GM18951 (cell line): ENCODE measurements around the gene MB.

Experiments used
- POLR2A ChIP-seq: IDR thresholded peaks from 4 replicates; pipeline ENCODE4 v1.6.1; 2011; ENCODE audit warnings: mild to moderate bottlenecking; ENCODE audit not compliant: insufficient read length, insufficient read depth; ENCODE audit errors: extremely low read depth
- in situ Hi-C: fragments of 300-500 bp; cut with MboI; formaldehyde crosslinking; loops from one replicate; pipeline ENCODE4 v1.12.0; 2022; ENCODE audit warnings: low sequenced_read_pairs, mixed read lengths, inconsistent platforms; ENCODE audit not compliant: unreplicated experiment

MB gene

GRCh38 chr22:35649026-35649553 lies 32.0 kb upstream of the MB start:
- TF ChIP-seq POLR2A, result no peak
- in situ Hi-C loops, result no loop called here

- in situ Hi-C loops, result no loop called here
These were observed 31.2 kb upstream of the MB start, which contains the start of gene APOL6 for GRCh38 chr22:35648066-35649025. Gene APOL6, plus strand, starts transcription at chr22:35648446. Its CDS starts 7,980 bp downstream, at chr22:35656426.

GRCh38 chr22:35645646-35646045 lies 28.5 kb upstream of the MB start:
- in situ Hi-C loops, result no loop called here
- TF ChIP-seq POLR2A, result no peak

More at GRCh38 chr22:35648066-35649025, 31.2 kb upstream of the MB start, which contains the start of gene APOL6:
- TF ChIP-seq POLR2A, result peak; percentile 10

GRCh38 chr22:35643991-35644390 lies 26.9 kb upstream of the MB start:
- in situ Hi-C loops, result no loop called here
- TF ChIP-seq POLR2A, result no peak

- in situ Hi-C loops, result no loop called here
- no peak for TF ChIP-seq POLR2A
These were observed 25.2 kb upstream of the MB start for GRCh38 chr22:35642305-35642741.

GRCh38 chr22:35641494-35642120 lies 24.5 kb upstream of the MB start:
- TF ChIP-seq POLR2A, result no peak
- in situ Hi-C loops, result no loop called here

- TF ChIP-seq POLR2A, result no peak
- in situ Hi-C loops, result no loop called here
These were observed 21.3 kb upstream of the MB start for GRCh38 chr22:35638410-35638809.

GRCh38 chr22:35638001-35638400 lies 20.9 kb upstream of the MB start:
- no peak for TF ChIP-seq POLR2A

GRCh38 chr22:35637254-35637653 lies 20.1 kb upstream of the MB start:
- no peak for TF ChIP-seq POLR2A
- in situ Hi-C loops, result no loop called here

More at GRCh38 chr22:35638001-35638400, 20.9 kb upstream of the MB start:
- in situ Hi-C loops, result no loop called here

GRCh38 chr22:35634943-35635540 lies 17.9 kb upstream of the MB start:
- in situ Hi-C loops, result no loop called here
- TF ChIP-seq POLR2A, result no peak

GRCh38 chr22:35634015-35634414 lies 16.9 kb upstream of the MB start:
- no peak for TF ChIP-seq POLR2A
- in situ Hi-C loops, result no loop called here

- in situ Hi-C loops, result no loop called here
- TF ChIP-seq POLR2A, result no peak
These were observed 16.4 kb upstream of the MB start for GRCh38 chr22:35633520-35633919.

- TF ChIP-seq POLR2A, result no peak
- in situ Hi-C loops, result no loop called here
These were observed 15.8 kb upstream of the MB start for GRCh38 chr22:35632935-35633334.
